ENCODE data around the gene ZFYVE21. TPM values are rescaled to one million over a fixed set of nuclear protein-coding genes. Genes with fewer than 3 reads are reported as not detected.

ZFYVE21 gene
- total and polyA plus RNA-seq, 8 donors, result 13.7 to 32.6 (median 17.3) TPM

GRCh38 chr14:103725001-103725682, 9.5 kb downstream of the ZFYVE21 start:
- H3K9me3 ChIP-seq, result no peaks in the 10 kb centered on the region
- H3K27me3 ChIP-seq, result no peaks in the 10 kb centered on the region
- no peaks in the 10 kb centered on the region for H3K36me3 ChIP-seq
- no peak for TF ChIP-seq CTCF (IDR thresholded peaks at IDR 0.05)
- intact Hi-C loops (cut with DNase I), result no loop called here
- DNase-seq, result peak in 1 of 6 donors; percentile 71
- 87% methylated on average over 29 of the region's 29 CpGs for WGBS, 2 donors
- peak overlapping the region in 1 of 4 donors; percentile 15 for H3K27ac ChIP-seq
- peaks cover 24 to 42% (median 37%) of the 10 kb centered on the region in 3 donors for H3K4me1 ChIP-seq
- no peak for FAIRE-seq
- peak in 1 of 4 donors; percentile 9 for ATAC-seq
- H3K4me3 ChIP-seq, result no peak overlapping the region

- no peak for FAIRE-seq
- peak in 1 of 6 donors; percentile 32 for DNase-seq
- no peak overlapping the region for H3K4me3 ChIP-seq
- no peaks in the 10 kb centered on the region for H3K9me3 ChIP-seq
- intact Hi-C loops (cut with DNase I), result no loop called here
- no peaks in the 10 kb centered on the region for H3K27me3 ChIP-seq
- TF ChIP-seq CTCF (IDR thresholded peaks at IDR 0.05), result no peak
- ATAC-seq, result no peak
- H3K27ac ChIP-seq, result peak overlapping the region in 1 of 4 donors; percentile 15
- peaks cover 27 to 46% (median 41%) of the 10 kb centered on the region in 3 donors for H3K4me1 ChIP-seq
- H3K36me3 ChIP-seq, result no peaks in the 10 kb centered on the region
- 78 to 87% methylated on average over 16 of the region's 16 CpGs for WGBS, 2 donors
Observed at GRCh38 chr14:103725739-103726395, 10.3 kb downstream of the ZFYVE21 start.

GRCh38 chr14:103726474-103726873, 10.9 kb downstream of the ZFYVE21 start:
- WGBS, 2 donors, result 94 to 95% methylated on average over 18 of the region's 18 CpGs

GRCh38 chr14:103727313-103727980, 11.8 kb downstream of the ZFYVE21 start:
- Histone ChIP-seq H3K4me3 (no peak overlapping the region), H3K9me3 (no peaks in the 10 kb centered on the region), H3K36me3 (no peaks in the 10 kb centered on the region), H3K27me3 (no peaks in the 10 kb centered on the region), H3K27ac (no peak overlapping the region), H3K4me1 (peaks cover 27 to 46% (median 41%) of the 10 kb centered on the region in 3 donors)
- TF ChIP-seq CTCF (IDR thresholded peaks at IDR 0.05), result no peak
- ATAC-seq (peak in 2 of 4 donors; percentile 16 to 20), DNase-seq (peak in 3 of 6 donors; percentile 25 to 81 (median 48)), FAIRE-seq (no peak)
- WGBS, 2 donors, result 73 to 75% methylated on average over 49 to 53 of the region's 53 CpGs
- intact Hi-C loops (cut with DNase I), result no loop called here

More at GRCh38 chr14:103726474-103726873, 10.9 kb downstream of the ZFYVE21 start:
- Histone ChIP-seq H3K4me3 (no peak overlapping the region), H3K9me3 (no peaks in the 10 kb centered on the region), H3K27me3 (no peaks in the 10 kb centered on the region), H3K36me3 (no peaks in the 10 kb centered on the region), H3K27ac (no peak overlapping the region), H3K4me1 (peaks cover 27 to 46% (median 41%) of the 10 kb centered on the region in 3 donors)
- DNase-seq (peak in 1 of 6 donors; percentile 16), ATAC-seq (no peak), FAIRE-seq (no peak)
- TF ChIP-seq CTCF (IDR thresholded peaks at IDR 0.05), result no peak
- intact Hi-C loops (cut with DNase I), result no loop called here

All from pancreas (tissue), 10 donors.